Measurements from ENCODE around the gene VAMP1. TPM values are rescaled to one million over a fixed set of nuclear protein-coding genes. Genes with fewer than 3 reads are reported as not detected.
A peak's percentile ranks its signal among the peaks of the same experiment; 100 is the strongest.

The VAMP1 gene
- total and polyA plus RNA-seq, 2 of the 13 experiments (the other 11 are each of a cell fraction or from before 2014, with no cell fraction given), result 2.5 to 7.4 TPM

DNA sequence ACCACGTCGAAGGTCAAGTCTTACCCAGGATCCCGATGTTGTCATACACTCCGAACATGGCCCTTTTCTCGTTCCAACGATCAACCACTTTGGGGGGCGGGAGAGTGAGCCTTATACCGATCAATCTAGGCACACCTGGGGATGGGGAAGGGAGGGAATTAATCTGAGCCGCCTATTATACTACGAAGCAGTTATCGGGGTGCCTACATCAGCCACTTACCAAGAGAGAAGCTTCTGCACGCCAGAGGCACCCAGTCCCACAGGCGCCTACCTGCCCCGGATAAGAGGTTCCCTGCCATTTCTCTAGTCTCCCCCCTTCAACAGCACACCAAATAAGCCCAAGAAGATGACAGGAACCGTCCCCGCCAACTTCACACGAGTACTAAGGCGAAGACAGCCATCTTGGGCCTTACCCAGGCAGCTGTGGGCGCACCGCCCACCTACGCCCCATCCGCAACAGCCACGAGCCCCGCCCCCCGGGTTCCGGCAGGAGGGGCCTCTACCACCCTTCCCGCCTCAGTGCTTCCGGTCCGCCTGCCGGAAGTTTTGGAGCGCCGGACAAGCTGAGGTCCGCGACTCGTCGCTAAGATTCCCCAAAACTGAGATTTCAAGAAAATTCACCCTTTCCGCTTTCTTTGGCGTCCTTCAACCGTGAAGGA is 22.5 kb upstream of the VAMP1 start, which contains the start of gene MRPL51 (continued):
- no peak for TF ChIP-seq SMAD1 (CRISPR knock-in tag; IDR thresholded peaks at IDR 0.05; ENCODE audit: borderline replicate concordance, low read depth)
- 0 out of 2 replicates have a peak, but pooled peaks have one; percentile 11 for TF ChIP-seq ZFP37 (CRISPR knock-in tag; IDR thresholded peaks at IDR 0.05; ENCODE audit: borderline replicate concordance)
- 0 out of 2 replicates have a peak, but pooled peaks have one; percentile 43 for TF ChIP-seq DNMT3B (CRISPR knock-in tag; conservative IDR thresholded peaks at IDR 0.05)
- TF ChIP-seq ZNF496 (CRISPR knock-in tag; IDR thresholded peaks at IDR 0.05; ENCODE audit: insufficient replicate concordance), result no peak
- TF ChIP-seq TMF1 (CRISPR knock-in tag; IDR thresholded peaks at IDR 0.05; ENCODE audit: low read depth), result no peak
- TF ChIP-seq BCL6 (CRISPR knock-in tag; IDR thresholded peaks at IDR 0.05), result peak; percentile 29; the same call in 1 of the 2 replicates
- TF ChIP-seq NCOA1 (CRISPR knock-in tag; IDR thresholded peaks at IDR 0.05), result peak; percentile 35; the same call in 1 of the 2 replicates
- 0 out of 2 replicates have a peak, but pooled peaks have one; percentile 2 for TF ChIP-seq ZFP90 (CRISPR knock-in tag; IDR thresholded peaks at IDR 0.05; ENCODE audit: borderline replicate concordance)
- no peak for TF ChIP-seq ZNF382 (CRISPR knock-in tag; IDR thresholded peaks at IDR 0.05; ENCODE audit: borderline replicate concordance)
- peak; percentile 76; the same call in 1 of the 2 replicates for TF ChIP-seq ZNF772 (CRISPR knock-in tag; IDR thresholded peaks at IDR 0.05)
- TF ChIP-seq MAX (IDR thresholded peaks at IDR 0.05), result peak; percentile 64
- no peak for TF ChIP-seq ZNF597 (CRISPR knock-in tag; IDR thresholded peaks at IDR 0.05)
- TF ChIP-seq YY1 (IDR thresholded peaks at IDR 0.05; ENCODE audit: insufficient read depth, insufficient replicate concordance, low read depth, low read length), result peak; percentile 96
- TF ChIP-seq, protein P1, sequence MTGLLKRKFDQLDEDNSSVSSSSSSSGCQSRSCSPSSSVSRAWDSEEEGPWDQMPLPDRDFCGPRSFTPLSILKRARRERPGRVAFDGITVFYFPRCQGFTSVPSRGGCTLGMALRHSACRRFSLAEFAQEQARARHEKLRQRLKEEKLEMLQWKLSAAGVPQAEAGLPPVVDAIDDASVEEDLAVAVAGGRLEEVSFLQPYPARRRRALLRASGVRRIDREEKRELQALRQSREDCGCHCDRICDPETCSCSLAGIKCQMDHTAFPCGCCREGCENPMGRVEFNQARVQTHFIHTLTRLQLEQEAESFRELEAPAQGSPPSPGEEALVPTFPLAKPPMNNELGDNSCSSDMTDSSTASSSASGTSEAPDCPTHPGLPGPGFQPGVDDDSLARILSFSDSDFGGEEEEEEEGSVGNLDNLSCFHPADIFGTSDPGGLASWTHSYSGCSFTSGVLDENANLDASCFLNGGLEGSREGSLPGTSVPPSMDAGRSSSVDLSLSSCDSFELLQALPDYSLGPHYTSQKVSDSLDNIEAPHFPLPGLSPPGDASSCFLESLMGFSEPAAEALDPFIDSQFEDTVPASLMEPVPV (CRISPR knock-in tag; IDR thresholded peaks at IDR 0.05), result peak; percentile 53; the same call in 1 of the 2 replicates
- peak; percentile 33 for TF ChIP-seq ZNF883 (CRISPR knock-in tag; IDR thresholded peaks at IDR 0.05; ENCODE audit: not compliant biosample characterization)
- peak; percentile 8; the same call in 1 of the 2 replicates for TF ChIP-seq KDM5B (CRISPR knock-in tag; IDR thresholded peaks at IDR 0.05; ENCODE audit: borderline replicate concordance)
- TF ChIP-seq ZNF143 (CRISPR knock-in tag; IDR thresholded peaks at IDR 0.05), result peak; percentile 85
- TF ChIP-seq BRD4 (CRISPR knock-in tag; IDR thresholded peaks at IDR 0.05), result 0 out of 2 replicates have a peak, but pooled peaks have one; percentile 16
- TF ChIP-seq GLMP (CRISPR knock-in tag; IDR thresholded peaks at IDR 0.05; ENCODE audit: borderline replicate concordance), result no peak
- TF ChIP-seq, protein P2, sequence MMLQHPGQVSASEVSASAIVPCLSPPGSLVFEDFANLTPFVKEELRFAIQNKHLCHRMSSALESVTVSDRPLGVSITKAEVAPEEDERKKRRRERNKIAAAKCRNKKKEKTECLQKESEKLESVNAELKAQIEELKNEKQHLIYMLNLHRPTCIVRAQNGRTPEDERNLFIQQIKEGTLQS (CRISPR knock-in tag; IDR thresholded peaks at IDR 0.05), result no peak
- TF ChIP-seq ZNF430 (CRISPR knock-in tag; IDR thresholded peaks at IDR 0.05), result peak; percentile 75; the same call in 1 of the 2 replicates
- no peak for TF ChIP-seq ONECUT2 (CRISPR knock-in tag; IDR thresholded peaks at IDR 0.05)
- TF ChIP-seq POLR2AphosphoS5 (IDR thresholded peaks at IDR 0.05; ENCODE audit: low read depth, low read length), result peak; percentile 95
